Activated CD4-positive, alpha-beta T cell treated with anti-CD3 and anti-CD28 coated beads for 36 hours (primary cell): Measurements from ENCODE around the gene OTOG. TPM values are rescaled to one million over a fixed set of nuclear protein-coding genes. Genes with fewer than 3 reads are reported as not detected.

ENCODE experiments used
- ATAC-seq: fragments of 200-7000 bp; cut with Tn5 transposase; one replicate; pipeline ENCODE4 v1.10.0; 2021; ENCODE audit warnings: mild to moderate bottlenecking, moderate library complexity
- CTCF ChIA-PET: fragments of 350-600 bp; sonication (Branson Sonifier 250); formaldehyde crosslinking; loops from one replicate; lab custom pipeline; 2021; ENCODE audit warnings: antibody characterized with exemption; lab: Charles Lee
- POLR2A ChIA-PET: fragments of 350-600 bp; sonication (Branson Sonifier 250); formaldehyde crosslinking; loops from one replicate; lab custom pipeline; 2021; ENCODE audit warnings: antibody characterized with exemption, inconsistent platforms; lab: Charles Lee
- DNase-seq: peaks from one replicate; pipeline ENCODE4 v3.0.0-alpha.2; 2020
- H3K27ac Mint-ChIP-seq: one replicate; pipeline ENCODE4 v1.8.0; 2021; ENCODE audit warnings: mixed read lengths
- H3K27me3 Mint-ChIP-seq: one replicate; pipeline ENCODE4 v1.8.0; 2021; ENCODE audit warnings: mixed read lengths
- H3K36me3 Mint-ChIP-seq: one replicate; pipeline ENCODE4 v1.8.0; 2021; ENCODE audit warnings: low read depth, mixed read lengths
- H3K4me1 Mint-ChIP-seq: one replicate; pipeline ENCODE4 v1.8.0; 2021; ENCODE audit warnings: mixed read lengths
- H3K4me3 Mint-ChIP-seq: one replicate; pipeline ENCODE4 v1.8.0; 2021; ENCODE audit warnings: mild to moderate bottlenecking, moderate library complexity, mixed read lengths
- H3K9me3 Mint-ChIP-seq: one replicate; pipeline ENCODE4 v1.8.0; 2021; ENCODE audit warnings: low read depth, mixed read lengths
- intact Hi-C, 2 experiments: fragments of 100-400 bp; cut with DNase I in 1 of 2; cut with micrococcal nuclease in 1 of 2; formaldehyde crosslinking; loops; one replicate each; pipeline versions ENCODE4 v1.14.2 to v1.15.1; 2022 to 2024; cut with DNase I, micrococcal nuclease
- total RNA-seq, 2 experiments: library from RNA; stranded (reverse); gene quantifications; one replicate each; pipeline ENCODE4 v1.2.3, GENCODE V29; 2021

The OTOG gene
- total RNA-seq, 2 experiments from 2014 or later = not detected

DNA sequence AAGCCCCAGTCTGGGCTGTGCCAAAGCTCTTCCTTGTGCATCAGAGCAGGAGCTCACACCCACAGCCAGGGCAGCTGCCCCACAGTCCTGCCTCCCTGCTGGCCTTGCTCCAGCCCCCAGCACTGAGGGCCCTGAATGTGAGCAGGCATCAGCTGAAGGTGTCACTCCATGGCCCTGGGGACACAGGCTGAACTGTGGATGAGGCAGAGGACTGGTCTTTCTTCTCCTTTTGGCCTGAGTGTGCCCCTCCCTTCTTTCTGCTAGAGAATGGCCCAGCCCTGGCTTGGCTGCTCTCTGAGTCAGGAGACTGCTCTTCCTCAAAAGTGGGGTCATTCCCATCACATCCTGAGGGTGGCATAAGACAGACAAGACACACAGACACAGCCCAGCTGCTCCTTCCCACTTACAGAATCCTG, 16.2 kb downstream of the OTOG start:
- ChIA-PET CTCF (interaction anchor here (1.1 kb wide), 1 partner anchor 19 kb away, joined by 3 read pairs; the partner anchor contains the start of gene USH1C), POLR2A (no interaction called here)
- no peak overlapping the region for H3K4me3 Mint-ChIP-seq
- DNase-seq (no peak), ATAC-seq (no peak)
- H3K27me3 Mint-ChIP-seq = peaks cover 1% of the 10 kb centered on the region
- H3K4me1 Mint-ChIP-seq = no peaks in the 10 kb centered on the region
- no peaks in the 10 kb centered on the region for H3K36me3 Mint-ChIP-seq
- intact Hi-C loops = no loop called here
- no peaks in the 10 kb centered on the region for H3K9me3 Mint-ChIP-seq
- H3K27ac Mint-ChIP-seq = no peak overlapping the region

DNA sequence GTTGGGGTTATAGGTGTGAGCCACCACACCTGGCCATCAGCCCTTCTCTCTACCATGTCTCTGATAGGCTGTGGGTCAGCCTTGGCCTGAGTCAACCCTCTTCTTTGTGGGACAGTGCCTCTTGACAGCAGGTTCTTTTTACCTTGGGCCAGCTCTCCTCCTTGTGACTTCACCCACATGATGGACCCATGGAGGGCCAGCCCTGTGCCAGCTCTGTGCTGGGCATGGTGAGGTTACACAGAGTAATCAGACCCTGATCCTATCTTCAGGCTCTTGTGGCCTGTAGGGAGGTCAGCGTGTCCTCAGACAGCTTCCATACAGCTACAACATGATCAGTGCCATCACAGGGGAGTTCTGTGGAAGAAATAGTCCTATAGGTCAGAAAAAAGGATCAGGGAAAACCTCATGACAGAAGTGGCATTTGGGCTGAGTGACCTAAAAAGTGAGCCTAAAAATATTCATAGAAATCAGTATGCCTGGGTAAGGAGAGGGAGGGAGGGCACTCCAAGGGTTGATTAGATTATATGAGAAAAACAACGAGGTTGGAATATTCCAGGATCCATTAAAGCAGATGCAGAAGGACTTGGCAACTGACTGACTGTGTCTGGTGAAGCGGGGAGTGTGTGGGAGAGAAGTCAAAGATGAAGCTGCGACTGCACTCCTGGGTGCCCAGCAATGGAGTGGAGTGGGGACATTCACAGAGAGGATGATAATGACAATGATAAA, 17.1 kb downstream of the OTOG start:
- intact Hi-C loops = no loop called here
- no peak overlapping the region for H3K27ac Mint-ChIP-seq
- DNase-seq (no peak), ATAC-seq (no peak)
- no peaks in the 10 kb centered on the region for H3K9me3 Mint-ChIP-seq
- H3K4me3 Mint-ChIP-seq = no peak overlapping the region
- H3K4me1 Mint-ChIP-seq = no peaks in the 10 kb centered on the region
- H3K27me3 Mint-ChIP-seq = no peaks in the 10 kb centered on the region
- POLR2A ChIA-PET = interaction anchor here (0.6 kb wide), 1 partner anchor 737 kb away, joined by 3 read pairs; no protein-coding TSS in a partner anchor
- no peaks in the 10 kb centered on the region for H3K36me3 Mint-ChIP-seq
- CTCF ChIA-PET = interaction anchor here (0.6 to 1.1 kb wide), 3 partner anchors 20 to 100 kb away, joined by 3 read pairs; partner anchors contain the start of gene USH1C

DNA sequence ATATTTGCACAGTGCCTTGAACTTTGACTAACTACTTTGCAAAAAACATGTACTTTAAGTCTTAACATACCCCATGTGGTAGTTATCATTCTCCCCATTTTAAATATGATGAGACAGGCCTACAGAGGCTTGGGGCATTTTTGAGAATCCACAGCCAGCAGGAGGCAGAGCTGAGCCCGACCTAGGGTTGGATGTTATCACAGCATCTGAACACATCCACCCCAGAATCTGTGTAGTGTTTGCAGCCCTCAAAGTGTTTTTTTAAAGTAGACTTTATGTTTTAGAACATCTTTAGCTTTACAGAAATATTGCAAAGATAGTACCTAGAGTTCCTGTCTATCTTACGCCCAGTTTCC, 17.6 kb downstream of the OTOG start:
- H3K27ac Mint-ChIP-seq = no peak overlapping the region
- H3K4me3 Mint-ChIP-seq = no peak overlapping the region
- H3K4me1 Mint-ChIP-seq = no peaks in the 10 kb centered on the region
- no peaks in the 10 kb centered on the region for H3K36me3 Mint-ChIP-seq
- ChIA-PET CTCF (interaction anchor here (0.7 kb wide), 1 partner anchor 100 kb away, joined by 3 read pairs; no protein-coding TSS in a partner anchor), POLR2A (interaction anchor here (0.6 kb wide), 1 partner anchor 737 kb away, joined by 3 read pairs; no protein-coding TSS in a partner anchor)
- ATAC-seq (no peak), DNase-seq (peak; percentile 46)
- H3K27me3 Mint-ChIP-seq = no peaks in the 10 kb centered on the region
- H3K9me3 Mint-ChIP-seq = no peaks in the 10 kb centered on the region
- intact Hi-C loops = no loop called here

DNA sequence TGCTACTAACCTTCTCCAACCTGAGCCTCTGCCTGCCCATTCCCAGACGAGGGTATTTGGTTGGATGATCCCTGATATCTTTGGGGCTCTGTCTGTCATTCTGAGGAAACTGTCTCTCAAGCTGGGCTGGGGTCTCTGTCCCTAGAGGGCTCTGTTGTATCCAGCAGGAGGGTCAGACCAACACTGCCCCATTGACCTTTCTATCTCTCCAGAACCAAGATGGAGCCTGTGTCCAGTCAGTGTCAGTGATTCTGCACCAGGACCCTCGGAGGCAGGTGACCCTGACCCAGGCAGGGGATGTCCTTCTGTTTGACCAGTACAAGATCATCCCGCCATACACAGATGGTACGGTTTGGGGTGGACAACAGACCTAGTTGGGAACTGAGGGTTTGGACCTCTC, 21.9 kb downstream of the OTOG start:
- Mint-ChIP-seq H3K9me3 (no peaks in the 10 kb centered on the region), H3K4me3 (no peak overlapping the region), H3K4me1 (peaks cover 4% of the 10 kb centered on the region), H3K27me3 (peaks cover 5% of the 10 kb centered on the region), H3K36me3 (no peaks in the 10 kb centered on the region), H3K27ac (no peak overlapping the region)
- intact Hi-C loops = no loop called here
- ATAC-seq = no peak
- POLR2A ChIA-PET = no interaction called here
- DNase-seq = no peak
- CTCF ChIA-PET = no interaction called here

DNA sequence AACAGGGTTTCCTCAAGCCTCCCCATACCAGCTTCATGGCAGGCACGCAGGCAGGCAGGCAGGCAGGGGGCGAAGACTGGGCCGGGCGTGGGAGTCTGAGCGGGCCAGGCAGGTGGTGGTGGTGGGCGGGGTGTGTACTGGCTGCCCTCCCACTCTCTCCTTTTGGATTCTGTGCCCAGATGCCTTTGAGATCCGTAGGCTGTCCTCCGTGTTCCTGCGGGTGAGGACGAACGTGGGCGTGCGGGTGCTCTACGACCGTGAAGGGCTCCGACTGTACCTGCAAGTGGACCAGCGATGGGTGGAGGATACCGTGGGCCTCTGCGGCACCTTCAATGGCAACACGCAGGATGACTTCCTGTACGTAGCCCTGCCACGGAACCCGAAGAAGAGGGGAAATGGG, 23.0 kb downstream of the OTOG start:
- peaks cover 5% of the 10 kb centered on the region for H3K27me3 Mint-ChIP-seq
- H3K4me3 Mint-ChIP-seq = no peak overlapping the region
- no peaks in the 10 kb centered on the region for H3K36me3 Mint-ChIP-seq
- DNase-seq (no peak), ATAC-seq (no peak)
- H3K4me1 Mint-ChIP-seq = peaks cover 4% of the 10 kb centered on the region
- no peak overlapping the region for H3K27ac Mint-ChIP-seq
- ChIA-PET CTCF (no interaction called here), POLR2A (no interaction called here)
- intact Hi-C loops = no loop called here
- H3K9me3 Mint-ChIP-seq = no peaks in the 10 kb centered on the region

DNA sequence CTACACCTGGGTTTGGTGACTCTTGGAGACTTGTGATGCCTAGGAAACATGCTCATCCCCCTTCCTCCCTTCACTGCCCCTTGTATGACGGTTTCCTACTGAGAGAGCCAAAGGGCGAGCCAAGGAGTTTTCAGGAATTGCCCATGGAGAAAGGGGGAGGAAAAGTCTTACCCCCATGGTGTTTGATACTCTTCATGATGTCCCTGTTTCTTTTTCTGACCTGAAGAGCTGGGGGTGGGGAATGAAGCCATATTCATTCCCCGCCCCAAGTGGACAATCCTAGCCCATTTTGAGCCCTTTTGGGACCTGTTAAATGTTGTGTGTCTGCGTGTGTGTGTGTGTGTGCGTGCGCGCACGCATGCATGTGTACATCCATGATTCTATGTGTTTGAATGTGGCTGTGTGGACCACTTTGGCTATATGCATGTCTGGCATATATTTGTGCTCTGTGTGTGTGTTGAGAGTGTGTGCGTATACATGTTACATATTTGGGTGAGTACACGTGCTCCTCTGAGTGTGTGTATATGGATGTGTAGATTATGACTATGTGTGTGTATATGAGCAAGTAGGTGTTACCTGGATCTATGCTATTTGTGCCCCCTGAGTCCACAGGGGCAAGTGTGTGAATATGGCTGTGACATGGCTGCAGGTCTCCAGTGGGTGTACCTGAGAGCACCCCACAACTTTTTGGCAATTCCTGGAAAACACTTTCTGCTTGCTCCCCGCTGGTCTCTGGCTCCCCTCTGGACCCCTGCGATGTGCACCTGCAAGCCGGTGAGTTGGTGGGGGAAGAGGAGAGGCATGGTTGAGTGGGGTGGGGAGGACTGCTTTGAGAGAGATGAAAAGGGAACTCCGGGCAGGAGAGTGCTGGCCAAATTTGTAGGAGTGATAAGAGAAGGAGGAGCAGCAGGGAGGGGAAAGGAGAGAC, 24.6 kb downstream of the OTOG start:
- CTCF ChIA-PET = interaction anchor here (0.6 kb wide), 1 partner anchor 142 kb away, joined by 3 read pairs; no protein-coding TSS in a partner anchor

DNA sequence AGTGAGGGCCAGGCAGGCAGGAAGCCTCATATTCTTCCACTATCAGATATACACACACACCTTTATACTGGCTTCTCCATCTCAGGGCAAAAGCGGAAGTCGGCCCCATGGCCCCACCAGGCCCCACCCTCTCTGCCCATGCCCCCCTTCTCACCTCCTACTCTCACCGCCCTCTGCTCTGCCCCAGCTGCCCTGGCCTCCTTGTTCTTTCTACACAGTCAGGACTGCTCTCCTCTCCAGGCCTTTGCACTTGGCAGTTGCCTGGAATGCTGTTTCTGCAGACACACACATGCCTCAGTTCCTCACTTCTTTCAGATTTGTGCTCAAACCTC, 25.3 kb downstream of the OTOG start:
- ChIA-PET POLR2A (no interaction called here), CTCF (no interaction called here)
- Mint-ChIP-seq H3K4me3 (no peak overlapping the region), H3K36me3 (no peaks in the 10 kb centered on the region), H3K27me3 (peaks cover 5% of the 10 kb centered on the region), H3K9me3 (no peaks in the 10 kb centered on the region), H3K4me1 (peaks cover 4% of the 10 kb centered on the region), H3K27ac (no peak overlapping the region)
- intact Hi-C loops = no loop called here
- DNase-seq (no peak), ATAC-seq (no peak)

More for the DNA sequence above, 24.6 kb downstream of the OTOG start:
- no peaks in the 10 kb centered on the region for H3K36me3 Mint-ChIP-seq
- H3K4me1 Mint-ChIP-seq = peaks cover 4% of the 10 kb centered on the region
- peaks cover 5% of the 10 kb centered on the region for H3K27me3 Mint-ChIP-seq
- intact Hi-C loops = no loop called here
- no peak overlapping the region for H3K4me3 Mint-ChIP-seq
- DNase-seq = no peak
- no peaks in the 10 kb centered on the region for H3K9me3 Mint-ChIP-seq
- H3K27ac Mint-ChIP-seq = no peak overlapping the region
- POLR2A ChIA-PET = no interaction called here
- ATAC-seq = no peak

DNA sequence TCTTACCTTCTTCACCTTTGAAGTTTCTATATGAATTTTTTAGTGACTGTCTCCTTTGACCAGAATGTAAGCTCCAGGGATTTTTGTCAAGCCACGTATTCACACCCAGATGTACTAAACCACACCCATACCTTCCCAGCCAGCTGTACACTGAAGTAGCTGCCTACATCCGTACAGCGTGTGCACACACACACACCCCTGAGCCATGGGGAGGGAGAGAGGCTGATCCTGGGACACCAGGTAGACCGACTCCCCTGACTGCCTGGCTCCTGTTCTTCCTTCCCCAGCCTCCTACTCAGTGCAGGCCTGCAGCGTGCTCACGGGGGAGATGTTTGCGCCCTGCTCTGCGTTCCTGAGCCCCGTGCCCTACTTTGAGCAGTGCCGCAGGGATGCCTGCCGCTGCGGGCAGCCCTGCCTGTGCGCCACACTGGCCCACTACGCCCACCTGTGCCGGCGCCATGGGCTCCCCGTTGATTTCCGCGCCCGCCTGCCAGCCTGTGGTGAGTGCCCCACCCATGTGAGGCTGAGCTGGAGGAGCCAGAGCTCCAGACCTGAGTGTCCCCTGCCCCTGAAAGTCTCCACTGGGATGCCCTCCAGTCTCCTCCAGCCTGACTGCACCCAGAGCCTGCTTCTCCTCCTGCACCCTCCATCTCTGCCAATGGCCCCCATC, 25.9 kb downstream of the OTOG start:
- Mint-ChIP-seq H3K9me3 (no peaks in the 10 kb centered on the region), H3K36me3 (no peaks in the 10 kb centered on the region), H3K27ac (no peak overlapping the region), H3K27me3 (peaks cover 5% of the 10 kb centered on the region), H3K4me3 (no peak overlapping the region), H3K4me1 (peaks cover 4% of the 10 kb centered on the region)
- intact Hi-C loops = no loop called here
- ChIA-PET POLR2A (no interaction called here), CTCF (no interaction called here)
- DNase-seq (no peak), ATAC-seq (no peak)

DNA sequence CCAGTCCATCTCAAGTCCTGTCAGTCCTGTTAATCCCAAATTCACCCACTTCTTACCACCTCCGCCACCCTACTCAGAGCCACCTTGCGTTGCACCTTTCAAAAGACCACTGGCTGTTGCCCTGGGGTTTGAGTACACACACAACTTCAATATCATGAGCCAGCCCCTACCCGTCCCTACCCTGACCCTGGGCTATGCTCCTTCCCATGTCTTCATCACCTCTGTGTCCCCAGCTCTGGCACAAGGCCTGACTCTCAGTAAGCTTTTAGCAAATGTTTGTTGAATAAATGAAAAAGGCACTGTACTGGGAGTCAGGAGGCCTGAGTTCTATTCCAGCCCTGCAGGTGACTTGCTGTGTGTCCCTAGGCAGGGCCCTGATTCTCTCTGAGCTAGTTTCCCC, 26.5 kb downstream of the OTOG start:
- Mint-ChIP-seq H3K27me3 (peaks cover 5% of the 10 kb centered on the region), H3K9me3 (no peaks in the 10 kb centered on the region), H3K27ac (no peak overlapping the region), H3K36me3 (no peaks in the 10 kb centered on the region), H3K4me3 (no peak overlapping the region), H3K4me1 (peaks cover 4% of the 10 kb centered on the region)
- CTCF ChIA-PET = no interaction called here
- intact Hi-C loops = no loop called here
- no peak for DNase-seq
- POLR2A ChIA-PET = no interaction called here
- no peak for ATAC-seq

DNA sequence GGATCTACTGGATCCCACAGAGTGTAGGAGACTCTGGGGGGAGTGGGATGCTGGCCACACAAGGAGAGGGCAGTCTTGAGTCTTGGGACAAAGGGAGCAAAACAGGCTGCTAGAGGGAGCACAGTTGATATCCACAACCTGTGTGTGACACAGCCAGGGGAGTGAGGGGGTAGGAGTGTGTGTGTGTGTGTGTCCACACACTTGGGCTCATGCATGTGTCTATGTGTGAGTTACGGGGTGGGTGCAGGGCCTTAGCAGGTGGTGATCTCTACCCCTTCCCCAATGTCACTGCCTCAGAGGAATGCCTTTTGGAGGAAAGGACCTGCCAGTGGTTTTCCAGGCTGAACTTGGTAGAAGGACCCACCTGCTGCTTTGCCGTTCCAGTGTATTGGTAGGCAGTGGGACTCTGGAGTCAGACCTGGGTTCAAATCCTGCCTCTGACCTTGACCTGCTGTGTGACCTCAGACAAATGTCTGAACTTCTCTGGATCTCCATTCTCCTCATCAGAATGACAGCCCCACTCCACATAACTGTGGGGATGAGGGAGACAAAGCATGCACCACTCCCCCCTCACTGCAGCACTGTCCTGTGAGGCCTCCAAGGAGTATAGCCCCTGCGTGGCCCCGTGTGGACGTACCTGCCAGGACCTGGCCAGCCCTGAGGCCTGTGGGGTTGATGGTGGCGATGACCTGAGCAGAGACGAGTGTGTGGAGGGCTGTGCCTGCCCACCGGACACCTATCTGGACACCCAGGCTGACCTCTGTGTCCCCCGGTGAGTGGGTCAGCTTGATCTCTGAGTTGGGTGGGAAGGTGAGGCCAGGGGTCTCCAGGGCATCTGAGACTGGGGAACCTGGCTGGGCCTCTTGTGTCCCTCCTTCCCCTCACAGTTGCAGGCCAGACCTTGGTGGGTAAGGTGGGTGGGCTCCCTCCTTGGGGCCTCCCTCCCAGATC, 27.4 kb downstream of the OTOG start:
- no peaks in the 10 kb centered on the region for H3K36me3 Mint-ChIP-seq
- ChIA-PET POLR2A (no interaction called here), CTCF (no interaction called here)
- no peaks in the 10 kb centered on the region for H3K9me3 Mint-ChIP-seq
- DNase-seq (no peak), ATAC-seq (no peak)
- intact Hi-C loops = no loop called here
- H3K4me3 Mint-ChIP-seq = no peak overlapping the region
- H3K27me3 Mint-ChIP-seq = peaks cover 5% of the 10 kb centered on the region
- H3K4me1 Mint-ChIP-seq = peaks cover 4% of the 10 kb centered on the region
- no peak overlapping the region for H3K27ac Mint-ChIP-seq
